ENCODE results near the gene MYO7A. TPM values are rescaled to one million over a fixed set of nuclear protein-coding genes. Genes with fewer than 3 reads are reported as not detected.

The MYO7A gene
- total RNA-seq, 3 donors from 2014 or later (not counting 1 experiment from before 2014, with no cell fraction given) = 0.20 to 1.1 (median 0.68) TPM

DNA sequence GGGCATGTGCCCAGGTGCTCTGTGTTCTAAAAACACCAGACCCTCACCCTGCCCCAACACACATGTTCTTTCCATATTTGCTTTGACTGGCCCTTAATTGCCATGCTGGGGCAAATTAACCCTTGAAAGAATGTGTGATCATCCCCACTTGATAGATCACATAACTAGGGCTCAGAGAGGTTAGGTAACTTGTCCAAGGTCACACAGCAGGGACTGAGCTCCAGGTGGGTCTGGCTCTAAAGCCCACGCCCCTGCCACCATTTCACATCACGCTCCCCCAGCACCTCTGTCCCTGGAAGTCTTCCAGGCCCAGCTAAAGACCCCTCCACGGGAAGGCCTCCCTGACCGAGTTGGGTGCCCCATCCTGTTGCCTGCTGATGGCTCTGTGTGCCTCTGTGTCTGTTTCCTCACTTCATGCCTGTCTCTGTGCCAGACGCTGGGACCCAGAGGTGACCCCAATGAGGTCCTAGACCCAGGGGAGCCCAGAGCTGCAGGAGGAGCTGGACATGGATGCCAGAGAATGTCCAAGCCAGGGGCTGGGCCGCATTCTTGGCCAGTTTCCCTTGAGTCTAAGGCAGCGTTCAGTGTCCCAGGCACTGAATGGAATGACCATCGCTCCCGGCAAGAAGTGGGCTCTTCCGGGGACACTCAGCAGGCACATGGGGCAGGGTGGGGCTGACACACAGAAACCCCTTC is 79.7 kb downstream of the MYO7A start:
- H3K27me3 ChIP-seq (ENCODE audit: control insufficient read depth, insufficient read depth, low read length) = no peaks in the 10 kb centered on the region
- WGBS (ENCODE audit: insufficient coverage) = 88% methylated on average over 10 of the region's 10 CpGs
- H3K4me3 Mint-ChIP-seq = no peak overlapping the region
- H3K9me3 Mint-ChIP-seq = no peaks in the 10 kb centered on the region
- TF ChIP-seq, protein P1, sequence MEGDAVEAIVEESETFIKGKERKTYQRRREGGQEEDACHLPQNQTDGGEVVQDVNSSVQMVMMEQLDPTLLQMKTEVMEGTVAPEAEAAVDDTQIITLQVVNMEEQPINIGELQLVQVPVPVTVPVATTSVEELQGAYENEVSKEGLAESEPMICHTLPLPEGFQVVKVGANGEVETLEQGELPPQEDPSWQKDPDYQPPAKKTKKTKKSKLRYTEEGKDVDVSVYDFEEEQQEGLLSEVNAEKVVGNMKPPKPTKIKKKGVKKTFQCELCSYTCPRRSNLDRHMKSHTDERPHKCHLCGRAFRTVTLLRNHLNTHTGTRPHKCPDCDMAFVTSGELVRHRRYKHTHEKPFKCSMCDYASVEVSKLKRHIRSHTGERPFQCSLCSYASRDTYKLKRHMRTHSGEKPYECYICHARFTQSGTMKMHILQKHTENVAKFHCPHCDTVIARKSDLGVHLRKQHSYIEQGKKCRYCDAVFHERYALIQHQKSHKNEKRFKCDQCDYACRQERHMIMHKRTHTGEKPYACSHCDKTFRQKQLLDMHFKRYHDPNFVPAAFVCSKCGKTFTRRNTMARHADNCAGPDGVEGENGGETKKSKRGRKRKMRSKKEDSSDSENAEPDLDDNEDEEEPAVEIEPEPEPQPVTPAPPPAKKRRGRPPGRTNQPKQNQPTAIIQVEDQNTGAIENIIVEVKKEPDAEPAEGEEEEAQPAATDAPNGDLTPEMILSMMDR (IDR thresholded peaks at IDR 0.05) = no peak
- no peak for DNase-seq
- H3K9me3 ChIP-seq (ENCODE audit: control insufficient read depth, insufficient read depth, low read length) = no peaks in the 10 kb centered on the region
- intact Hi-C loops (cut with micrococcal nuclease) = no loop called here
- H3K4me3 ChIP-seq (ENCODE audit: low read length) = no peak overlapping the region
- no peak overlapping the region for H3K27ac Mint-ChIP-seq
- H3K4me1 ChIP-seq (ENCODE audit: control insufficient read depth, insufficient read depth, low read length) = no peaks in the 10 kb centered on the region
- H3K36me3 Mint-ChIP-seq = no peaks in the 10 kb centered on the region
- H3K4me1 Mint-ChIP-seq = no peaks in the 10 kb centered on the region
- ATAC-seq = no peak
- H3K36me3 ChIP-seq (ENCODE audit: control insufficient read depth, insufficient read depth, low read length) = no peaks in the 10 kb centered on the region
- no peaks in the 10 kb centered on the region for H3K27me3 Mint-ChIP-seq (ENCODE audit: low read depth in 2 of 2)
- no peak overlapping the region for H3K27ac ChIP-seq (ENCODE audit: low read length)

DNA sequence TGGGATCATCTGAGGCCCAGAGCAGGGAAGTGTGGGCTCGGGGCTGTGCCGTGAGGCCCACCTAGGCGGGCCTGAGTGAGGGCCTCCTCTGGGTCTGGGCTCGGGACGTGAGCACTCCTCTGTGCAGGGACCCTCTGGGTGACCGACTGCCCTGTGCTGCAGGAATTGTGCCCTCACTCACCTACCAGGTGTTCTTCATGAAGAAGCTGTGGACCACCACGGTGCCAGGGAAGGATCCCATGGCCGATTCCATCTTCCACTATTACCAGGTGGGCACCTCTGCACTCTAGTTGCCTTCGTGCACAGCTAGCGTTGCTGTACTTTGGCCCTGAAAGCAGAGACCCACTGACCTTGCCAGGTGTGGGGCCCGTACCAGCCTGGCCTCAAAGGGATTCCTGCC is 80.5 kb downstream of the MYO7A start:
- no peak for DNase-seq
- no peak overlapping the region for H3K27ac Mint-ChIP-seq
- H3K9me3 ChIP-seq (ENCODE audit: control insufficient read depth, insufficient read depth, low read length) = no peaks in the 10 kb centered on the region
- H3K27me3 Mint-ChIP-seq (ENCODE audit: low read depth in 2 of 2) = no peaks in the 10 kb centered on the region
- H3K4me3 ChIP-seq (ENCODE audit: low read length) = no peak overlapping the region
- H3K4me1 ChIP-seq (ENCODE audit: control insufficient read depth, insufficient read depth, low read length) = no peaks in the 10 kb centered on the region
- no peaks in the 10 kb centered on the region for H3K4me1 Mint-ChIP-seq
- H3K27me3 ChIP-seq (ENCODE audit: control insufficient read depth, insufficient read depth, low read length) = no peaks in the 10 kb centered on the region
- intact Hi-C loops (cut with micrococcal nuclease) = no loop called here
- no peak for ATAC-seq
- TF ChIP-seq, protein P1 (IDR thresholded peaks at IDR 0.05) = no peak
- no peak overlapping the region for H3K4me3 Mint-ChIP-seq
- H3K36me3 ChIP-seq (ENCODE audit: control insufficient read depth, insufficient read depth, low read length) = no peaks in the 10 kb centered on the region
- 75% methylated on average over 11 of the region's 11 CpGs for whole genome bisulfite sequencing (ENCODE audit: insufficient coverage)
- H3K9me3 Mint-ChIP-seq = no peaks in the 10 kb centered on the region
- H3K36me3 Mint-ChIP-seq = no peaks in the 10 kb centered on the region
- no peak overlapping the region for H3K27ac ChIP-seq (ENCODE audit: low read length)

DNA sequence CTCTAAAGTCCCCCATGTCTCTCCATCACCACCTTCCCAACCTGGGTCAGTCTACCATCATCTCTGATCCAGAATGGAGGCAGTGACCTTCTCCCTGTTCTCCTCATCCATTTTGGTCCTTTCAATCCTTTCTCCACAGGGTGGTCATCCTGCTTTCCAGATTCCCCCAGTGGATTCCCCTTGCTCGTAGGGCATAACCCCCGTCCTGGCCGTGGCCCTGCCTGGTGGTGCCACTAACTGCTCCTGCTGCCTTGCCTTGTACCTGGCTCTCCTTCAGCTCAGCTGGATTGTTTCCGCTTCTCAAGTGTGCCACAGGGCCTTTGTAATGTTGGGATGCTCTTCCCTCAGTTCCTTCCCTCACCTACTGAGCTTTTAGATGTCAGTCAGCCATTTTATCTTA is 81.6 kb downstream of the MYO7A start:
- Mint-ChIP-seq H3K36me3 (no peaks in the 10 kb centered on the region), H3K4me3 (no peak overlapping the region), H3K9me3 (no peaks in the 10 kb centered on the region), H3K27me3 (ENCODE audit: low read depth in 2 of 2) (no peaks in the 10 kb centered on the region), H3K27ac (no peak overlapping the region), H3K4me1 (no peaks in the 10 kb centered on the region)
- intact Hi-C loops (cut with micrococcal nuclease) = no loop called here
- no peaks in the 10 kb centered on the region for H3K36me3 ChIP-seq (ENCODE audit: control insufficient read depth, insufficient read depth, low read length)
- DNase-seq (no peak), ATAC-seq (no peak)
- TF ChIP-seq, protein P1 (IDR thresholded peaks at IDR 0.05) = no peak
- no peak overlapping the region for H3K4me3 ChIP-seq (ENCODE audit: low read length)
- no peaks in the 10 kb centered on the region for H3K4me1 ChIP-seq (ENCODE audit: control insufficient read depth, insufficient read depth, low read length)
- no peak overlapping the region for H3K27ac ChIP-seq (ENCODE audit: low read length)
- no peaks in the 10 kb centered on the region for H3K9me3 ChIP-seq (ENCODE audit: control insufficient read depth, insufficient read depth, low read length)
- no peaks in the 10 kb centered on the region for H3K27me3 ChIP-seq (ENCODE audit: control insufficient read depth, insufficient read depth, low read length)
- 66% methylated on average over 4 of the region's 4 CpGs for WGBS (ENCODE audit: insufficient coverage)

DNA sequence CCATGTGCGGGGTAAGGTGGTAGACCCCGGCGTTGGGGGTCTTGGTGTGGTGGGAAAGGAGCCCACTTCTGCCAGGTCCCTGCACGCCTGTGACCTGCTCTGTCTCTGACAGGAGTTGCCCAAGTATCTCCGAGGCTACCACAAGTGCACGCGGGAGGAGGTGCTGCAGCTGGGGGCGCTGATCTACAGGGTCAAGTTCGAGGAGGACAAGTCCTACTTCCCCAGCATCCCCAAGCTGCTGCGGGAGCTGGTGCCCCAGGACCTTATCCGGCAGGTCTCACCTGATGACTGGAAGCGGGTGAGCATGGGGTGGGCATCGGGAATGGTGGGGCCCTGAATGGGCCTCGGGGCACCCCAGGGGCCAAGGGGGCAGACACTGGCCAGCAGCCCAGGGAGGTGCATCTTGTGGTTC is 83.0 kb downstream of the MYO7A start:
- no peak overlapping the region for H3K27ac Mint-ChIP-seq
- H3K4me1 Mint-ChIP-seq = no peaks in the 10 kb centered on the region
- WGBS (ENCODE audit: insufficient coverage) = 92% methylated on average over 14 of the region's 14 CpGs
- no peaks in the 10 kb centered on the region for H3K36me3 Mint-ChIP-seq
- no peak for ATAC-seq
- Histone ChIP-seq H3K9me3 (ENCODE audit: control insufficient read depth, insufficient read depth, low read length) (no peaks in the 10 kb centered on the region), H3K4me1 (ENCODE audit: control insufficient read depth, insufficient read depth, low read length) (no peaks in the 10 kb centered on the region), H3K4me3 (ENCODE audit: low read length) (no peak overlapping the region), H3K27ac (ENCODE audit: low read length) (no peak overlapping the region), H3K36me3 (ENCODE audit: control insufficient read depth, insufficient read depth, low read length) (no peaks in the 10 kb centered on the region), H3K27me3 (ENCODE audit: control insufficient read depth, insufficient read depth, low read length) (no peaks in the 10 kb centered on the region)
- no peaks in the 10 kb centered on the region for H3K27me3 Mint-ChIP-seq (ENCODE audit: low read depth in 2 of 2)
- no peaks in the 10 kb centered on the region for H3K9me3 Mint-ChIP-seq
- DNase-seq = no peak
- H3K4me3 Mint-ChIP-seq = no peak overlapping the region
- TF ChIP-seq, protein P1 (IDR thresholded peaks at IDR 0.05) = no peak
- intact Hi-C loops (cut with micrococcal nuclease) = no loop called here
